AG09319 (cell line): ENCODE results near the gene PIPOX.

Experiments used
- DNase-seq: peaks from one replicate; pipeline ENCODE4 v3.0.0-alpha.2; 2010; ENCODE audit warnings: low read depth; ENCODE audit errors: extremely low read depth
- TF ChIP-seq, protein P1 (sequence below): IDR thresholded peaks from 2 replicates; pipeline ENCODE4 v1.5.1; 2011; ENCODE audit warnings: low read depth, mild to moderate bottlenecking, inconsistent platforms, low read length, moderate library complexity

PIPOX gene

DNA sequence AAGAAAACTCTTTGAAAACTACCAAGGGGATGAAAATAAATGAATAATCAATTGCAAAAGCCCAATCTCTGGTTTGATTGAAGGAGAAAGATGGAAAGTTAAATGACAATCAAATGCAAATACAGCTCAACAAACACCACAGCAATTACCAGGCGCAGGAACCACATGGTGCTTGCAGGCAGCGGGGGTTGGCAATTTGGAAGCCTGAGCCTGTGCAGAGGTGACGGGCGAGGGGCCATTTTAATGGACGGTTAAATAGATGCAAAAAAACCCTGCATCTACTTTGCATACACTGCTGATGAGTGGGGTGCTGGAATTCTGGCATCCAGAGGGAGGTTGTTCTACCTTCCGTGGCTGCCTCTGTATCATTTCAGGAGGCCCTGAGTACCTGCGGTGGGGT is 32.4 kb upstream of the PIPOX start:
- DNase-seq = no peak
- TF ChIP-seq, protein P1, sequence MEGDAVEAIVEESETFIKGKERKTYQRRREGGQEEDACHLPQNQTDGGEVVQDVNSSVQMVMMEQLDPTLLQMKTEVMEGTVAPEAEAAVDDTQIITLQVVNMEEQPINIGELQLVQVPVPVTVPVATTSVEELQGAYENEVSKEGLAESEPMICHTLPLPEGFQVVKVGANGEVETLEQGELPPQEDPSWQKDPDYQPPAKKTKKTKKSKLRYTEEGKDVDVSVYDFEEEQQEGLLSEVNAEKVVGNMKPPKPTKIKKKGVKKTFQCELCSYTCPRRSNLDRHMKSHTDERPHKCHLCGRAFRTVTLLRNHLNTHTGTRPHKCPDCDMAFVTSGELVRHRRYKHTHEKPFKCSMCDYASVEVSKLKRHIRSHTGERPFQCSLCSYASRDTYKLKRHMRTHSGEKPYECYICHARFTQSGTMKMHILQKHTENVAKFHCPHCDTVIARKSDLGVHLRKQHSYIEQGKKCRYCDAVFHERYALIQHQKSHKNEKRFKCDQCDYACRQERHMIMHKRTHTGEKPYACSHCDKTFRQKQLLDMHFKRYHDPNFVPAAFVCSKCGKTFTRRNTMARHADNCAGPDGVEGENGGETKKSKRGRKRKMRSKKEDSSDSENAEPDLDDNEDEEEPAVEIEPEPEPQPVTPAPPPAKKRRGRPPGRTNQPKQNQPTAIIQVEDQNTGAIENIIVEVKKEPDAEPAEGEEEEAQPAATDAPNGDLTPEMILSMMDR = no peak

DNA sequence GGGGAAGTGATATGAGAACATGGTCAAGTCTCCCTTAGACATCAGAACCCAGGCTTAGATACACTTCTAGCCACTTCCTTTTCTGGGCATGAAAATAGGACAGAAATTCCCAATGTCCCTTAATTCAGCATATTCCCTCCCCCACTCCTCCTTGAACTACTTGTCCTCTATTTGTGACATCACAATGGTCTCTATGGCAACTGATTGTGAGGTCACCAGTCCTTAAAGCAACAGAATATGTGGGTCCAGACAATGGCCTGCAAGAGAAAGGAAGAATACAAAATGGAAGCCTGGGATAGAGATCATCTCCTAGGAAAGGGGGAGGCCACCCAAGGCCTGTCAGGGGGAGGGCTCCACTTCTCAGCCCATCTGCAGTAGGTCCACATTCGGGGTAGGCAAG is 30.4 kb upstream of the PIPOX start:
- TF ChIP-seq, protein P1 = no peak
- DNase-seq = no peak

DNA sequence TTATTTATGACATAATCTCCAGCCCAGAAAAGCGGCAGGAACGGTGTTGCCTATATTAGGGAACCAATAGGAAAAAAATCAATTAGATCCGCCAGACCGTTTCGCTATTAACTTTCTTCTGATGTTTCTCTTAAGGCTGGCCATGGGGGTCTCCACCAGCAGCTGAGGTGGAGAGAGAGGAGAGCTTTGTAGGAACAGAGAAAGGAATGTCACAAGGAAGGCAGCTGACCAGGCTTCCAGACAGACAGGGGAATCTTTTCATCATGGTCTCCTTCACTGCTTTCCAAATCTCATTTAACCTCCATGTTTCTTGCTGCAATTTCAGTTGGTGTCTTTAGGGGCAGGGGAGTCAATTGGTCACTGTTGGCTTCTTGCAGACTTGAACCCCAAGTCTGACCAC is 28.2 kb upstream of the PIPOX start:
- no peak for DNase-seq
- TF ChIP-seq, protein P1 = no peak

DNA sequence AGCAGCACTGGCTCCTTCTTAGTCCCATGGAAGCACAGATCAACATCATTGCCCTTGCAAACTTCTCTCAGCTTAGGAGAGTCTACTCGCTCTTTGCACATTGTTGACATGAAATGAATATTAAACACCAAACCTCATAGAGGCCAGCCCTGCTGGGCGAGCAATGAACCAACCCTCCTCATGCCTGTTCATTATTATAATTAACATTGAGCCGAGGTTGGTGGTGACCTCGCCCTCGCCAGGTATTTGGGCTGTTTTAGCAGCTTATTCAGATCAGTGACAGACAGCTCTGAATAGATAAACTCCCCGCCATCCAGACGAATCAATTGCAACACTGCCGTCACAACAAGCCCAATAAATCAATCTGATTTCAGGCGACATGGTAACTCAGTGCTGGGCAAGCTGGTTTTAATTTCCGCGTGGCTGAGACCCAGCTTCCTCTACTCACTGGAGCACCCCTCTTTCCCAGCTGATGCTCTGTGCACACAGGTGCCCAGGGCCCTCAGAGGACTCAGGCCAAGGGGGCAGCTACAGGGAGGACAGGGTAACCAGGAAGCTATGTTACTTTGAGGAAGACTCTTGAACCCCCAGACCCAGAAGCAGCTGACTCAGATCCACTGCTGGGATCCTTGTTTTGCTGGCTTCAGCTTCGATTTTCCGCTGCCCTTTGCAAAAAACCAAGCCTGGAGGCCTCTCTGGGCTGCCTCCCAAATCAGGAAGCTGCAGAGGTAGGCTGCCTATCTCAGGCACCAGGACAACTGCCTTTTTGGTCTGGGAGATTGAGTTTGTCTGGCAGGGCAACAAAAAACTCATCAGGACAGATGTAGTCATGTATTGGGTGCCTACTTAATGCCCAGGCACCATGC is 26.4 kb upstream of the PIPOX start:
- DNase-seq = no peak
- TF ChIP-seq, protein P1 = no peak

DNA sequence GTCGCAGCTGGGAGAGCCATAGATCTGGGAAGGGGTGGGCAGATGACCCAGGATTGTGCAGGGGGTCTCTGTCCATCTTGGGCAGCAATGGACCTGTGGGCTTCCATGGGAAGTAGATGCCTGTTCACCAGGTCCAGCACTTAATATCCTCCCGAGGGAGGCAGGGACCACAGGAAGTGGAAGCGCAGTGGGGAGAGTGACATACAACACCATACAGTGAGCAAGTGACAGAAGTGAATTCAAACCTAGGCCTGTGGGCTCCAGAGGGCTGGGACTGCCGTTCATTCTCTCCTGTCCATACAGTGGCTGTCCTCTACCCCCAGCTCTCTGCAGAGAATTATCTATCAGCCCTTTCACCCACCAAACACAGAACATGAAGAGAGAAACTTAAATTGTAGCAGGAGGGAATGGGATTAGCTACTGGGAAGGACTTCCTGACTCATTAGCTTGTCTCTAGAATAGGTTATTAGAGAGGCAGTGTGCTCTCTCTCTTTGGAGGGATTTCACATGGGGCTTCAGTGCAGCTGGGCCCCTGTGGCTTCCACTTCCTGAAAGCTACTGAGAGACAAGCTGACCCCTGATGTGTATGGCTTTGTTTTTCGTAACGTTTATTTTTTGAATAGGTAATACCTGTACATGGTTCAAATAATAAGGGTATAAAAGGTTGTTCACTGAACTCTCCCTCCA is 24.0 kb upstream of the PIPOX start:
- TF ChIP-seq, protein P1 = no peak
- no peak for DNase-seq

DNA sequence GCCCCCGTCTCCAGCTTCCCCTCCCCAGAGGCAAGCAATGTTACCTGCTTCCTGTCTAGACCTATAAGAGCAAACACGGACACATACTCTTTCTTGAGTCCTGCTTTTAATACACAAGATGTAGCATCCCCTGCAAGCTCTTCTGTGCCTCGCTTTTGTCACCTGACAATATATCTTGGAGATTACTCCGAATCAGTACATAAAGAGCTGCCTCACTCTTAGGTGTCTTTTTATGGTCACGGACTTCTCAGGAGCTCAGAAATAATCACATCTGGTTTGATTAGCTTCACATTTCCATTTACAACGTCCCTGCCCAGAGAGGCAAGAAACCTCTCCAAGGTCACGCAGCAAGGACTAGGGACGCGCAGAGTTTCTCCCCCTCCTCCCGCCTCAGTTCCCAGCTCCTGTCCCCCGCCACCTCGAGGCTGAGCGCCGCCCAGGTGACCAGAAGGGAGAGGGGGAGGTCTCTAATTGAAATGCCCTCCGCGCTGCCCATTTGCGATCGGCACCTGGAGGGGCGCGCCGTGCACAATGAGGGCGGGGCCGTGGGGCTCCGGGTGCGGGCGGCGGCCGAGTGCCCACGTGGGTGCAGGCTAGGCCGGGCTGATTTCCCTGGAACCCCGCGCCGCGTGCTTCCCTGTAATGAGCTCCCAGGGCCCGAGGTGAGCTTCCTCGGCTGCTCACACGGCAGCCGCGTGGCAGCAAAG is 23.3 kb upstream of the PIPOX start:
- DNase-seq = no peak
- TF ChIP-seq, protein P1 = no peak

DNA sequence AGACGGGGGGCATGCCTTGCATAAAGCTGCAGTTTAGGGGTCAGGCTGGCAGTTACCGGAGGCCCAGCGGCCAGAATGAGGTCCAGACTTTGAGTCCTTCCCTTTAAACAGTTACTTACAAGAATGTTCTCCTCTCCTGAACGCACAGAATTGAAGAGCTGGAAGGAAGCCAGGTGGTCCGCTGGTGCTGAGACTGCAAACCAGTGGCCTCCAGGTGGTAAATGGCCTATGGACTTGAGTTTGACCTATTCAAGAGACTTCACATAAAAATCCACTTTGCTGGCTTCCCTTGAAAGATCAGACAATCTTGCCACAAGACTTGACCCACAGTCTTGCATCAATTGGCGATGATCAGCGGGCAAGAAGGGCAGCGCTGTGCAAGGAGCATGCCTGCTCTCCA is 22.4 kb upstream of the PIPOX start:
- no peak for DNase-seq
- TF ChIP-seq, protein P1 = no peak
